GM12878 (cell line): ENCODE results near the gene SMC3. TPM values are rescaled to one million over a fixed set of nuclear protein-coding genes. Genes with fewer than 3 reads are reported as not detected.
"Not testable (repeated sequence)": the region's sequence is repeated elsewhere in the genome, so short reads cannot be mapped to it uniquely, and the experiment has no call there.

Experiments used
- ATAC-seq: fragments of 200-7000 bp; cut with Tn5 transposase; 3 replicates; pipeline ENCODE4 v1.9.1; 2020; ENCODE audit warnings: mild to moderate bottlenecking, moderate library complexity
- BruUV-seq: library from RNA; stranded (reverse); fragments of 400-500 nt; replicated peaks from 2 replicates; lab custom pipeline; 2021; lab: Mats Ljungman, UMichigan
- CTCF ChIA-PET: fragments of 300-600 bp; sonication (Branson Sonifier 250); formaldehyde crosslinking; extraction: SDS; loops from one replicate; lab custom pipeline; 2021; ENCODE audit warnings: inconsistent platforms; lab: Yijun Ruan, JAX
- POLR2A ChIA-PET: fragments of 350-600 bp; formaldehyde crosslinking; extraction: SDS; loops from one replicate; lab custom pipeline; 2021; ENCODE audit warnings: inconsistent platforms; lab: Charles Lee
- RAD21 ChIA-PET: fragments of 300-600 bp; sonication (Branson Sonifier 250); formaldehyde crosslinking; loops from one replicate; lab custom pipeline; 2023; ENCODE audit warnings: antibody characterized with exemption; ENCODE audit not compliant: unreplicated experiment; lab: Charles Lee
- SMC1A ChIA-PET: fragments of 300-600 bp; sonication (Branson Sonifier 250); formaldehyde crosslinking; loops from one replicate; lab custom pipeline; 2023; ENCODE audit not compliant: unreplicated experiment, uncharacterized antibody; lab: Charles Lee
- DNase-seq: peaks from one replicate; pipeline ENCODE4 v3.0.0-alpha.2; 2011; ENCODE audit warnings: low read depth, low spot score
- FAIRE-seq: peaks from 3 replicates; lab custom pipeline; 2011; peaks lifted over from hg19 to GRCh38; lab: Jason Lieb, UNC
- H2AFZ ChIP-seq: 2 replicates; pipeline ENCODE4 v1.6.0; 2011; ENCODE audit warnings: low read depth, low read length, control low read depth; ENCODE audit not compliant: control insufficient read depth
- H3K27ac ChIP-seq: 2 replicates; pipeline ENCODE4 v1.5.1; 2011; ENCODE audit warnings: control low read depth; ENCODE audit not compliant: control insufficient read depth, insufficient read depth
- H3K27me3 ChIP-seq, 2 experiments: replicated peaks in 1 of 2; 2 replicates each; pipeline versions ENCODE4 v1.6.0 to v1.6.1; 2011; ENCODE audit warnings: low read length in 1 of 2; ENCODE audit not compliant: control insufficient read depth in 2 of 2, insufficient read depth in 2 of 2
- H3K36me3 ChIP-seq, 2 experiments: 2 replicates each; pipeline ENCODE4 v1.5.1; 2011; ENCODE audit warnings: low read length in 1 of 2; ENCODE audit not compliant: control insufficient read depth in 2 of 2, insufficient read depth in 2 of 2
- H3K4me1 ChIP-seq: 2 replicates; pipeline ENCODE4 v1.6.1; 2011; ENCODE audit warnings: mild to moderate bottlenecking, low read length, moderate library complexity, mixed read lengths; ENCODE audit not compliant: control insufficient read depth, insufficient read depth
- H3K4me2 ChIP-seq: 2 replicates; pipeline ENCODE4 v1.6.0; 2011; ENCODE audit warnings: control low read depth; ENCODE audit not compliant: control insufficient read depth, insufficient read depth
- H3K4me3 ChIP-seq: fragments of 200-600 bp; sonication (generic); 2 replicates; pipeline ENCODE4 v1.5.1; 2016
- H3K79me2 ChIP-seq: 2 replicates; pipeline ENCODE4 v1.6.0; 2011; ENCODE audit warnings: low read length; ENCODE audit not compliant: control insufficient read depth, insufficient read depth
- H3K9ac ChIP-seq: 2 replicates; pipeline ENCODE4 v1.8.0; 2011; ENCODE audit warnings: low read length, control low read depth, mixed read lengths; ENCODE audit not compliant: control insufficient read depth, insufficient read depth
- H3K9me3 ChIP-seq: replicated peaks from 3 replicates; pipeline ENCODE4 v1.5.1; 2011; ENCODE audit warnings: mild to moderate bottlenecking, low read length; ENCODE audit not compliant: control insufficient read depth, insufficient read depth
- H4K20me1 ChIP-seq: 2 replicates; pipeline ENCODE4 v1.6.0; 2011; ENCODE audit not compliant: control insufficient read depth, insufficient read depth
- GABPA ChIP-seq: IDR thresholded peaks from 2 replicates; pipeline ENCODE4 v1.6.1; 2014; ENCODE audit warnings: antibody characterized with exemption, low read depth, mild to moderate bottlenecking, inconsistent platforms
- WGBS: methylation state at CpG from one replicate; pipeline ENCODE4 v1.1.6; 2016; ENCODE audit warnings: low lambda C conversion rate; ENCODE audit not compliant: insufficient replicate concordance, insufficient coverage; ENCODE audit errors: missing lambda C conversion rate; 5-methylcytosine and 5-hydroxymethylcytosine counted together
- in situ Hi-C: fragments of 300-500 bp; cut with MboI; formaldehyde crosslinking; loops from 9 replicates; pipeline ENCODE4 v1.14.3; 2018; ENCODE audit warnings: mixed read lengths
- intact Hi-C: fragments of 100-400 bp; cut with micrococcal nuclease; formaldehyde crosslinking; loops from one replicate; pipeline ENCODE4 v1.14.2; 2022; ENCODE audit not compliant: unreplicated experiment
- polyA plus RNA-seq, 11 experiments: library from polyadenylated mRNA; depleted of rRNA in 4 of 11; unstranded in 6 of 11; stranded (reverse) in 5 of 11; fragments of >200 nt; fragmentation: Nextera tagmentation in 4 of 11; fragmentation: Illumina TruSeq in 1 of 11; extraction: Ambion mirVana in 4 of 11; extraction: Trizol in 1 of 11; gene quantifications; 1 replicate in 1 of 11; 2 replicates in 10 of 11; pipeline versions ENCODE4 v1.2.1 to v1.2.3, GENCODE V29; 2011 to 2016; ENCODE audit warnings: inconsistent platforms in 2 of 11, missing spikeins in 2 of 11, low read depth in 1 of 11
- total RNA-seq, 4 experiments: library from RNA; depleted of rRNA in 3 of 4; stranded (reverse); fragments of >200 nt in 3 of 4; fragmentation: Illumina TruSeq in 1 of 4; extraction: Trizol in 1 of 4; gene quantifications; 2 replicates each; pipeline versions ENCODE4 v1.2.1 to v1.2.3, GENCODE V29; 2013 to 2021

The SMC3 gene
- total and polyA plus RNA-seq, 10 of the 15 experiments (the other 5 are each of a cell fraction or from before 2014, with no cell fraction given), result 30.4 to 123 (median 48.3) TPM

GRCh38 chr10:110638319-110638718 is 70.8 kb downstream of the SMC3 start (continued):
- TF ChIP-seq GABPA, result no peak

- H4K20me1 ChIP-seq, DNase-seq, in situ Hi-C loops, FAIRE-seq, H3K36me3 ChIP-seq, RAD21 ChIA-PET, intact Hi-C loops, H2AFZ ChIP-seq, H3K9ac ChIP-seq, ATAC-seq, H3K9me3 ChIP-seq, H3K4me2 ChIP-seq, H3K27ac ChIP-seq, H3K4me3 ChIP-seq, BruUV-seq, H3K4me1 ChIP-seq, H3K79me2 ChIP-seq: not testable (repeated sequence)
- H3K27me3 ChIP-seq, result peaks cover 6 to 13% of the 10 kb centered on the region in 2 experiments
- ChIA-PET CTCF (interaction anchor here (1.6 kb wide), 1 partner anchor 27 kb away, joined by 4 read pairs; no protein-coding TSS in a partner anchor), POLR2A (interaction anchor here (1.1 kb wide), 1 partner anchor 18 kb away, joined by 3 read pairs; no protein-coding TSS in a partner anchor), SMC1A (interaction anchor here (1.2 kb wide), 2 partner anchors 8 to 23 kb away, joined by 3 to 6 read pairs; no protein-coding TSS in a partner anchor)
- 65% methylated on average over 6 of the region's 6 CpGs for WGBS
Measured at GRCh38 chr10:110639046-110639445, 71.6 kb downstream of the SMC3 start.

- SMC1A ChIA-PET, result interaction anchor here (1.3 to 2.1 kb wide), 3 partner anchors 9 to 60 kb away, joined by 3 to 7 read pairs (median 6); no protein-coding TSS in a partner anchor
Measured at GRCh38 chr10:110639858-110640257, 72.4 kb downstream of the SMC3 start.

More at GRCh38 chr10:110639858-110640257, 72.4 kb downstream of the SMC3 start:
- POLR2A ChIA-PET, H3K9me3 ChIP-seq, FAIRE-seq, H3K79me2 ChIP-seq, H3K4me2 ChIP-seq, H3K27ac ChIP-seq, H3K9ac ChIP-seq, H4K20me1 ChIP-seq, BruUV-seq, intact Hi-C loops, H3K36me3 ChIP-seq, DNase-seq, H3K4me3 ChIP-seq, ATAC-seq, in situ Hi-C loops, H3K4me1 ChIP-seq, H2AFZ ChIP-seq: not testable (repeated sequence)
- CTCF ChIA-PET, result interaction anchor here (1.5 kb wide), 1 partner anchor 28 kb away, joined by 4 read pairs; no protein-coding TSS in a partner anchor
- WGBS, result 67% methylated on average over 6 of the region's 6 CpGs
- RAD21 ChIA-PET, result interaction anchor here (1.2 to 1.3 kb wide), 2 partner anchors 23 to 29 kb away, joined by 3 read pairs; no protein-coding TSS in a partner anchor
- H3K27me3 ChIP-seq, result peaks cover 8 to 18% of the 10 kb centered on the region in 2 experiments
